Activated gamma-delta T cell treated with anti-CD3 and anti-CD28 coated beads, Interleukin-2, amount 50 U/mL, for 16 hours (primary cell): ENCODE measurements around the gene FAM32A.

ENCODE experiments used
- DNase-seq: peaks from one replicate; pipeline ENCODE4 v3.0.0-alpha.2; 2020; ENCODE audit warnings: low read depth

Gene FAM32A

DNA sequence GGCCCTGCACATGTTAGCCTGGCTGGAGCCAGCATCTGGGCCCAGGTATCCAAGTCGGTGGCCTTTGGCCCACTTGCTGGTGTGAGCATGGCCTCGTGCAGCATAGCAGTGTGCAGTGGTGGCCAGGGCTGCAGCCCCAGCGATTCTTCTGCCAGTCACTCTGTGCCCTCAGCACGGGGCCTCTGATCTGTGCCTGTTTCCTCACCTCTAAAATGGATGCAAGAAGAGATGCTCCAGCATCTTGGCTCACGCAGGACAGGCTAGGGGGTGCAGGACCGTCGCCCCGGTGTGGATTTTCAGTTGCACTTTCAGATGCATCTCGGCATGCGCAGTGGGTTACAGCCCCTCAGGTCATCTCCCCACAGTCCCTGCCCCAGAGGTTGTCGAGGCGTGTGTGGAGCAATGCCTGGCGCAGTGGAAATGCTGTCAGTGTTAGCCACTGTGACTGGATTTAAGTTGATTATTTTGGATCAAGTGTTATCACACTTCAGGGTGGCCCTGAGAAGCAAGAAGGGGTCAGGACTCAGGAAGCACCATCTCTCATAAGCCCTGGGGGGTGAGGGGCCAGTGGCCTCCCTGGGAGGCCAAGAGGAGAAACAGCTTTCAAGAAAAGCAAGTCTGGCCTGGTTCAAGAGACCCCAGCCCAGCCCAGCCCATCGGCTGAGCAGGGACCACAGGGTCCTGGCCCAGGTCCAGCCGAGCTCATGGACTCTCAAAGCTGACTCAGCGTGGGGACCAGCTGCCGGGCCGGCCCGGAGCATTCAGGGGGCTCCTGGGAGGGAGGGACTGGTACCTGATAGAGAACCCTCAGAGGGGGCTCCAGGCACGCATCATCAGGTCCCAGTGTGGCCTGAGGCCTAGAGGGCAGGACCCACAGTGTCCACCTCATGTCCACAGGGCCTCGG lies 40.3 kb downstream of the FAM32A start:
- DNase-seq = no peak

- no peak for DNase-seq
Measured at GRCh38 chr19:16226184-16226591, 41.0 kb downstream of the FAM32A start.

- no peak for DNase-seq
Measured at GRCh38 chr19:16226878-16227836, 41.9 kb downstream of the FAM32A start.

DNA sequence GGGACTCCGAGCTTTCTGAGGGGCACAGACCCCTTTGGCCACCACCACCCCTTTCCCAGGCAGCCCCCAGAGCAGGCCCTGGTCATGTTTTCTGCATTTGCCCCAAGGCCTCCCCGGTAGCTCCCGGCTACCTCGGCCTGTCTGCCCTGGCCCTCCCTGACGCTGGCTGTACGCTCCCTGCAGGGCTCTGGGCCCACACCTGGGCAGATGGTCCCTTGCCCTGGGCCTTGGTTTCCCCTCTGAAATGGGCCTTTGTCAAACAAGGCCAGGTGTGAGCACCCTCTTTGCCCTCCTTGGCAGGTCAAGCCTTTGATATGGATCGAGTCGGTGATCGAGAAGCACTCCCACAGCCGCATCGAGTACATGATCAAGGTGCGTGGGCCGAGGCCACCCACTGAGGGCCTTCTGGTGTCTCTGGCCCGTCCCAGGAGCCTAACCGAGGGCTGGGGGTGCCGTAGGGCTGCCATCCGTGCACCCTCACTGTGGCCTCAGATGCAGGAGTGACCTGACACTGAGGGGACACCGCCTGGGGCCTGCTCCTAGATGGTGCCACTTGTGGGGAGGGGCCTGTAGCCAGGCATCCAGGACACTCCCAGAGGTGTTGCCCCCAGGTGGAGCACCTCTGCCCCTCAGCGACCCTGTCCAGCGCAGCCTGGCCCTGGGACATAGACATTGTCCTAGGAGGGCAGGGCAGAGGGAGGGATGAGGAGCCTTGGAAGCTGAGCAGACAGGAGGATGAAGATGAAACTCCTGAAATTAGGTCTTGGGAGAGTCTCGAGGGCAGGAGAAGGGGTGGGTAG lies 42.8 kb downstream of the FAM32A start:
- no peak for DNase-seq

GRCh38 chr19:16228637-16229321 lies 43.6 kb downstream of the FAM32A start:
- DNase-seq = no peak

DNA sequence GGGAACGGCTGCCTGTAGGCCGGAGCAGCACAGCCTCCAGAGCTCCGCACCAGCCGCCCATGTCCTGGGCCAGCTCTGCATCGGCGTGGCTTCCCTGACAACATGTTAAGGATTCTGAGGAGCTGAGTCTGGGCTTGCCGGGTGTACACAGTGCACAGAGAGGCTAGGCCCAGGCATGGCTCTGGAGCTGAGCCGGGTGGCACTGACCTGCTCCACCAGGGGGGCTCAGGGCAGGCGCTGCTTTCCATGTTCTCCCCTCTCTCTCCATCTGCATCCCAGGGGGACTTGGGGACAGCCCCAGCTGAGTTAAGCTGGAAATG lies 44.1 kb downstream of the FAM32A start:
- no peak for DNase-seq

GRCh38 chr19:16232127-16232526 lies 46.9 kb downstream of the FAM32A start:
- no peak for DNase-seq

GRCh38 chr19:16232568-16232967 lies 47.4 kb downstream of the FAM32A start:
- DNase-seq = no peak

- DNase-seq = no peak
Measured at GRCh38 chr19:16233081-16233776, 48.0 kb downstream of the FAM32A start.

- no peak for DNase-seq
Measured at GRCh38 chr19:16233836-16234551, 48.8 kb downstream of the FAM32A start.

DNA sequence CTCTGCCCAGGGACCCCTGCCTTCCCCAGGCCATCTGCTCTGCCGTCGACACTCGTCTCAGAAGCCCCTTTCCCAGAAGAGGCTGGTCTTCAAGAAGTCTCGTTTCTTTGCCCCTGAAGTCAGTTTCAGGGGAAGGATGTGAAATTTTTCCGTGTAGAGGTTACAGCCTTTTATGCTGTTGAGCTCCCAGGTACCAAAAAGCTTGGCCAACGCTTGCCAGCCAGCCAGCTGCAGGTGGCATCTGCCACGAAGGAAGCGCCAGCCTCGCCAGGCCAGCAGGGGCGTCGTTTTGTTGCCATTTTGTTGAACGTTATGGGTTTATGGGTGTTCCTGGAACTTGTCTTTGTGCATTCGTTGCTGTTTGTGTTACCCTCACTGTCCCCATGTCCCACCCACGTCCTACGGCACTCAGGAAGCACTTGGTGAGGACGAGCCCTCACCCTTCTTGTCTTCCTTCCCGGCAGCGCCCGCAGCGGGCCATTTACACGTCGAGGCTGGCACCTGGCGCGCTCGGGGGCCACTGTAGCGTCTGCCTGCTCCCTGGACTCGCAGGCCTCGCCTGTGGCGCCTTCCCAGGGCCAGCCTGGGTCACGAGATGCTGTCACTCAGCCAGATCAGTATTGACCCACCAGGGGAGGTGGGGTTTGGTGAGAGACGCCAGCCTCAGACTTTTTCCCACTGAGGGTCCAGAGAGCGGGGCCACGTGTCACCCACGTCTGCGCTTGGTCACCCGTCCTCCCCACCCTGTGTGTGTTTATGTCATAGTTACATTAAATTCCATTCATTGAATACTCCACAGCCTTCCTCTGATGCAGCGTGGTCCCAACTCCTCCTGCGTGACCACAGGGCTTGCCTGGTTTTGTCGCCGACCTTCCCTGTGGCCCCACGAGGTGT lies 49.6 kb downstream of the FAM32A start:
- no peak for DNase-seq

DNA sequence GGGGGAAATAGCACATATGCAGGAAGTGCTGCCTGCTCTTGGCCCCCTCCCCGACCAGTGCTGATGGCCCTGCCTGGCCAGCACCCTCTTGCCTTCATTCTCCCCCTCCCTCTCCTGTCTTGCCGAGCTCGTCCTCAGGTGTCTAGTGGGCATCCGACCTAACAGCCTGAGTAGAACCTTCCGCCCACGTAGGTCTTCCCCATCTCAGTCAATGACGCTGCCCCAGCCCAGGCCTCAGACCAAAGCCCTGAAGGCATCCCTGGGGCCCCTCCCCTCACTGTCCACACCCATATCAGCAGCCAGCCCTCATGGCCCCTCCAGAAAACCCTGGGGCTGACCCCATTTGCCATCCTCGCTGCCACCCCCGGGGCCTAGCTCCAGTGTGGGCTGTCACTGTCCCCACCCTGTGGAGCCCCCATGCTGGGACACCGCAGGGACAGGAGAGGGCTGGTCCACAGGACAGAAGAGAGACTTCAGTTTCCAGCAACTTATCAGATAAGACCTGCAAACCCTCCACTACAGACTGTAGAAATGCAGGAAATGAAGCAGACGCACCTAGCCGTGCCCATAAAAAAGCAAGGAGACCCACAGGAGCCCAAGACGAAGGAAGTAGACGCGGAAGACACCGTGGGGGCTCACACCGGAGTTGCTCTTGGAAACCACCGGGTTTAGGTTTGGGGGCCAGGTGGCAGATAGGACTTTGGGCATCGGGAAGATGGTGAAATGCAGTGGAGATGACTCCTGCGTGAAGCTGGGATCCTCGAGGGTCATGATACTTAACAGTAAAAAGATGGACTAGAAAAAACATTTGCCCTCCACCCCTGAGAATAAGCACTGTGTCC lies 50.8 kb downstream of the FAM32A start:
- no peak for DNase-seq
